Measurements from ENCODE around the gene NTN3.
A peak's percentile ranks its signal among the peaks of the same experiment; 100 is the strongest.

- TF ChIP-seq EP300 (IDR thresholded peaks at IDR 0.05; ENCODE audit: borderline replicate concordance) (no peak), YY1 (IDR thresholded peaks at IDR 0.05; ENCODE audit: low read depth) (no peak), MAX (IDR thresholded peaks at IDR 0.05) (no peak), REST (IDR thresholded peaks at IDR 0.05; ENCODE audit: low read depth) (no peak), NFIC (IDR thresholded peaks at IDR 0.05) (peak; percentile 45), FOXM1 (IDR thresholded peaks at IDR 0.05; ENCODE audit: borderline replicate concordance, low read depth) (no peak), RAD21 (IDR thresholded peaks at IDR 0.05; ENCODE audit: low read depth) (no peak), TEAD4 (IDR thresholded peaks at IDR 0.05) (no peak), EGR1 (IDR thresholded peaks at IDR 0.05) (no peak), TAF1 (IDR thresholded peaks at IDR 0.05; ENCODE audit: low read depth) (no peak), USF1 (IDR thresholded peaks at IDR 0.05) (no peak), TCF12 (IDR thresholded peaks at IDR 0.05; ENCODE audit: low read depth) (no peak)
These were observed 2.2 kb upstream of the NTN3 start for GRCh38 chr16:2468725-2469398.
